DND-41 (cell line): ENCODE results near the gene RBMS1.

ENCODE experiments used
- EZH2 ChIP-seq: IDR thresholded peaks from 3 replicates; pipeline ENCODE4 v1.6.1; 2012; ENCODE audit warnings: borderline replicate concordance, low read depth, mild to moderate bottlenecking, moderate library complexity, low read length, inconsistent platforms; ENCODE audit not compliant: severe bottlenecking
- TF ChIP-seq, protein P1 (sequence below): IDR thresholded peaks from 2 replicates; pipeline ENCODE4 v1.5.1; 2012; ENCODE audit warnings: borderline replicate concordance, low read length, moderate library complexity, mild to moderate bottlenecking; ENCODE audit not compliant: poor library complexity, severe bottlenecking; ENCODE audit errors: extremely low read depth

DNA sequence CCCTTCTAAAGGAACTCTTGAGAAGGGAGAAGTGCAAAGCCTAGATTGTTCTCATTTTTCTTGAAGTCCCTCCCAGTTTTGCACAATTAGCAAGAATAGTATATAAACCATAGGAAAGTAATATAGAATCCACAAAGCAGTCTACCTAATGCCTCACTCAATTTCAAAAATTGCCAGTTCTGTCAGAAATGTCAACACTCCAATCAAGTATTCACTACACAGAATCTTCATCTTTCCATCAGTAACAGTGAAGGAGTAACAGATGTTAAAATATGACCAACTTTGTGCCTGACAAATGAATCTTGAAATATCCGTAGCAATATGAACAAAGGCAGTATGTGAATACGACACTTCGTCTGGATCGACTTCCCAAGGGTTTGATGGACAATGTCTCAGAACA is 56.3 kb downstream of the RBMS1 start:
- no peak for TF ChIP-seq EZH2
- TF ChIP-seq, protein P1, sequence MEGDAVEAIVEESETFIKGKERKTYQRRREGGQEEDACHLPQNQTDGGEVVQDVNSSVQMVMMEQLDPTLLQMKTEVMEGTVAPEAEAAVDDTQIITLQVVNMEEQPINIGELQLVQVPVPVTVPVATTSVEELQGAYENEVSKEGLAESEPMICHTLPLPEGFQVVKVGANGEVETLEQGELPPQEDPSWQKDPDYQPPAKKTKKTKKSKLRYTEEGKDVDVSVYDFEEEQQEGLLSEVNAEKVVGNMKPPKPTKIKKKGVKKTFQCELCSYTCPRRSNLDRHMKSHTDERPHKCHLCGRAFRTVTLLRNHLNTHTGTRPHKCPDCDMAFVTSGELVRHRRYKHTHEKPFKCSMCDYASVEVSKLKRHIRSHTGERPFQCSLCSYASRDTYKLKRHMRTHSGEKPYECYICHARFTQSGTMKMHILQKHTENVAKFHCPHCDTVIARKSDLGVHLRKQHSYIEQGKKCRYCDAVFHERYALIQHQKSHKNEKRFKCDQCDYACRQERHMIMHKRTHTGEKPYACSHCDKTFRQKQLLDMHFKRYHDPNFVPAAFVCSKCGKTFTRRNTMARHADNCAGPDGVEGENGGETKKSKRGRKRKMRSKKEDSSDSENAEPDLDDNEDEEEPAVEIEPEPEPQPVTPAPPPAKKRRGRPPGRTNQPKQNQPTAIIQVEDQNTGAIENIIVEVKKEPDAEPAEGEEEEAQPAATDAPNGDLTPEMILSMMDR, result no peak
